Erythroblast (primary cell): Measurements from ENCODE around the gene RBM19.

Source experiments
- GATA1 ChIP-seq: IDR thresholded peaks from 2 replicates; pipeline ENCODE4 v1.6.1; 2011; ENCODE audit warnings: low read depth, mild to moderate bottlenecking, control low read depth, low read length, moderate library complexity
- POLR2A ChIP-seq: IDR thresholded peaks from 2 replicates; pipeline ENCODE4 v1.6.1; 2011; ENCODE audit warnings: mild to moderate bottlenecking, low read length

GRCh38 chr12:113876160-113876559 is 90.0 kb downstream of the RBM19 start:
- TF ChIP-seq POLR2A, result no peak
- TF ChIP-seq GATA1, result no peak
